K562 (cell line): ENCODE data around the gene SLCO2B1. TPM values are rescaled to one million over a fixed set of nuclear protein-coding genes. Genes with fewer than 3 reads are reported as not detected.

ENCODE experiments used
- CAMTA2 ChIP-seq: fragments of 250-450 bp; sonication (Bioruptor Pico); conservative IDR thresholded peaks from 2 replicates; pipeline ENCODE4 v1.5.1; 2022
- CBX5 ChIP-seq: IDR thresholded peaks from 2 replicates; pipeline ENCODE4 v1.6.1; 2014; ENCODE audit warnings: low read depth, borderline replicate concordance
- CTBP1 ChIP-seq: fragments of 450-650 bp; IDR thresholded peaks from 2 replicates; pipeline ENCODE4 v1.6.1; 2016; ENCODE audit warnings: borderline replicate concordance
- ETV5 ChIP-seq: sonication (generic); formaldehyde crosslinking; IDR thresholded peaks from 2 replicates; pipeline ENCODE4 v1.4.0; 2020; ENCODE audit warnings: low read depth, mild to moderate bottlenecking, missing genetic modification reagents
- GABPA ChIP-seq: fragments of 200-800 bp; sonication (Bioruptor generic); conservative IDR thresholded peaks from 2 replicates; pipeline ENCODE4 v1.6.1; 2016; ENCODE audit warnings: low read depth, missing genetic modification characterization, missing compliant biosample characterization
- HDAC2 ChIP-seq: fragments of 450-650 bp; IDR thresholded peaks from 2 replicates; pipeline ENCODE4 v1.6.1; 2016; ENCODE audit warnings: mild to moderate bottlenecking
- HSF4 ChIP-seq: fragments of 250-450 bp; sonication (Bioruptor Pico); IDR thresholded peaks from 2 replicates; pipeline ENCODE4 v2.1.2; 2022; ENCODE audit warnings: mild to moderate bottlenecking, moderate library complexity, borderline replicate concordance
- IRF9 ChIP-seq: fragments of 450-650 bp; IDR thresholded peaks from 2 replicates; pipeline ENCODE4 v1.6.1; 2016; ENCODE audit warnings: missing biosample characterization, missing genetic modification characterization
- JUNB ChIP-seq: fragments of 450-650 bp; formaldehyde crosslinking; conservative IDR thresholded peaks from 2 replicates; pipeline ENCODE4 v1.4.0; 2020; ENCODE audit warnings: mild to moderate bottlenecking
- JUND ChIP-seq, 2 experiments: IDR thresholded peaks; 2 replicates in 1 of 2; 3 replicates in 1 of 2; pipeline ENCODE4 v1.6.1; 2011; ENCODE audit warnings: borderline replicate concordance in 2 of 2, low read depth in 2 of 2, low read length in 2 of 2, improper control_type of control experiment in 1 of 2, missing biosample characterization in 1 of 2, missing genetic modification characterization in 1 of 2, missing genetic modification reagents in 1 of 2
- TFAP4 ChIP-seq: sonication (generic); formaldehyde crosslinking; IDR thresholded peaks from 2 replicates; pipeline ENCODE4 v1.8.0; 2022; ENCODE audit warnings: missing genetic modification reagents, mild to moderate bottlenecking, moderate library complexity, borderline replicate concordance
- UBTF ChIP-seq, 2 experiments: IDR thresholded peaks; 2 replicates each; pipeline ENCODE4 v1.6.1; 2012; ENCODE audit warnings: improper control_type of control experiment in 2 of 2, low read depth in 2 of 2, low read length in 2 of 2, borderline replicate concordance in 1 of 2
- VEZF1 ChIP-seq: fragments of 200-800 bp; sonication (Bioruptor generic); IDR thresholded peaks from 2 replicates; pipeline ENCODE4 v1.6.1; 2017; ENCODE audit warnings: missing genetic modification characterization, missing compliant biosample characterization
- polyA plus RNA-seq, 8 experiments: library from polyadenylated mRNA; depleted of rRNA in 4 of 8; stranded (reverse) in 5 of 8; unstranded in 3 of 8; fragments of >200 nt; fragmentation: Nextera tagmentation in 2 of 8; fragmentation: Illumina TruSeq in 1 of 8; extraction: Ambion mirVana in 2 of 8; extraction: Trizol in 1 of 8; gene quantifications; 2 replicates each; pipeline versions ENCODE4 v1.2.1 to v1.2.3, GENCODE V29; 2011 to 2014; ENCODE audit warnings: inconsistent platforms in 1 of 8, missing spikeins in 1 of 8
- total RNA-seq, 7 experiments: library from RNA; depleted of rRNA in 6 of 7; stranded (reverse); fragments of >200 nt in 6 of 7; fragmentation: Illumina TruSeq in 2 of 7; extraction: Trizol in 2 of 7; gene quantifications; 2 replicates each; pipeline versions ENCODE4 v1.2.1 to v1.2.3, GENCODE V29; 2011 to 2021; ENCODE audit warnings: low replicate concordance in 1 of 7

Gene SLCO2B1
- total and polyA plus RNA-seq, 9 of the 15 experiments (the other 6 are each of a cell fraction or from before 2014, with no cell fraction given) = 0.70 to 14.7 (median 7.6) TPM

- peak in 1 of 2 experiments; percentile 73; a peak in 1 of 4 replicates for TF ChIP-seq UBTF (IDR thresholded peaks at IDR 0.05; ENCODE audit: borderline replicate concordance in 1 of 2, low read depth in 2 of 2, low read length in 2 of 2)
- peak; percentile 77 for TF ChIP-seq HDAC2
- TF ChIP-seq CAMTA2 (CRISPR knock-in tag) = no peak
- peak; percentile 98 for TF ChIP-seq CTBP1
- TF ChIP-seq GABPA (tag) = peak; percentile 83
- no peak for TF ChIP-seq IRF9 (tag)
- TF ChIP-seq JUNB (CRISPR knock-in tag) = 0 out of 2 replicates have a peak, but pooled peaks have one; percentile 45
- TF ChIP-seq JUND (IDR thresholded peaks at IDR 0.05; ENCODE audit: borderline replicate concordance, low read depth, low read length) = peak; percentile 99
- peak; percentile 96; the same call in 2 of the 3 replicates for TF ChIP-seq JUND (tag; IDR thresholded peaks at IDR 0.05; ENCODE audit: borderline replicate concordance, low read depth, low read length)
- TF ChIP-seq ETV5 = peak; percentile 97
- peak; percentile 98 for TF ChIP-seq TFAP4 (CRISPR knock-in tag)
- TF ChIP-seq VEZF1 (CRISPR knock-in tag) = peak; percentile 16; the same call in 1 of the 2 replicates
- TF ChIP-seq CBX5 = 0 out of 2 replicates have a peak, but pooled peaks have one; percentile 23
- TF ChIP-seq HSF4 (CRISPR knock-in tag) = no peak
Observed at GRCh38 chr11:75142714-75143419, 8.0 kb upstream of the SLCO2B1 start (continued).
